Measurements from ENCODE around the gene TEKT2. TPM values are rescaled to one million over a fixed set of nuclear protein-coding genes. Genes with fewer than 3 reads are reported as not detected.

TEKT2 gene
- total RNA-seq, 2 experiments from 2014 or later: 0.16 TPM; not detected in 1

GRCh38 chr1:36109041-36109679 is 25.3 kb downstream of the TEKT2 start:
- H3K27ac Mint-ChIP-seq: peak overlapping the region; percentile 68
- peaks cover 17% of the 10 kb centered on the region for H3K4me1 Mint-ChIP-seq
- peak; percentile 96 for ATAC-seq
- H3K27me3 Mint-ChIP-seq: no peaks in the 10 kb centered on the region
- ChIA-PET POLR2A (interaction anchor here (0.7 kb wide), 1 partner anchor 156 kb away, joined by 4 read pairs; no protein-coding TSS in a partner anchor), CTCF (interaction anchor here (1.2 kb wide), 1 partner anchor 26 kb away, joined by 3 read pairs; no protein-coding TSS in a partner anchor)
- H3K36me3 Mint-ChIP-seq (ENCODE audit: low read depth): no peaks in the 10 kb centered on the region
- DNase-seq: peak; percentile 68
- H3K9me3 Mint-ChIP-seq (ENCODE audit: low read depth): no peaks in the 10 kb centered on the region
- intact Hi-C loops (cut with DNase I, micrococcal nuclease): no loop called here
- no peak overlapping the region for H3K4me3 Mint-ChIP-seq

GRCh38 chr1:36111151-36111550 is 27.3 kb downstream of the TEKT2 start:
- Mint-ChIP-seq H3K9me3 (ENCODE audit: low read depth) (no peaks in the 10 kb centered on the region), H3K27me3 (no peaks in the 10 kb centered on the region), H3K36me3 (ENCODE audit: low read depth) (no peaks in the 10 kb centered on the region), H3K27ac (no peak overlapping the region), H3K4me1 (peaks cover 17% of the 10 kb centered on the region), H3K4me3 (no peak overlapping the region)
- POLR2A ChIA-PET: interaction anchor here (0.6 kb wide), 1 partner anchor 340 kb away, joined by 4 read pairs; no protein-coding TSS in a partner anchor
- no peak for DNase-seq
- no peak for ATAC-seq
- intact Hi-C loops (cut with DNase I, micrococcal nuclease): no loop called here
- CTCF ChIA-PET: interaction anchor here (0.6 to 1.5 kb wide), 2 partner anchors 11 to 23 kb away, joined by 3 to 10 read pairs; no protein-coding TSS in a partner anchor

- Mint-ChIP-seq H3K27me3 (no peaks in the 10 kb centered on the region), H3K4me3 (no peak overlapping the region), H3K36me3 (ENCODE audit: low read depth) (no peaks in the 10 kb centered on the region), H3K9me3 (ENCODE audit: low read depth) (no peaks in the 10 kb centered on the region), H3K27ac (no peak overlapping the region), H3K4me1 (peaks cover 17% of the 10 kb centered on the region)
- intact Hi-C loops (cut with DNase I, micrococcal nuclease): no loop called here
- ChIA-PET POLR2A (no interaction called here), CTCF (interaction anchor here (0.9 kb wide), 1 partner anchor 37 kb away, joined by 3 read pairs; no protein-coding TSS in a partner anchor)
- ATAC-seq: no peak
- no peak for DNase-seq
Observed at GRCh38 chr1:36112823-36113222, 28.9 kb downstream of the TEKT2 start.

GRCh38 chr1:36114371-36114770 is 30.5 kb downstream of the TEKT2 start:
- intact Hi-C loops (cut with DNase I, micrococcal nuclease): no loop called here
- H3K9me3 Mint-ChIP-seq (ENCODE audit: low read depth): no peaks in the 10 kb centered on the region
- H3K36me3 Mint-ChIP-seq (ENCODE audit: low read depth): no peaks in the 10 kb centered on the region
- ATAC-seq: no peak
- no peak overlapping the region for H3K27ac Mint-ChIP-seq
- H3K4me3 Mint-ChIP-seq: no peak overlapping the region
- CTCF ChIA-PET: interaction anchor here (1.3 to 2.5 kb wide), 2 partner anchors 20 to 171 kb away, joined by 3 to 8 read pairs; no protein-coding TSS in a partner anchor
- H3K4me1 Mint-ChIP-seq: peaks cover 5% of the 10 kb centered on the region
- POLR2A ChIA-PET: interaction anchor here (0.7 kb wide), 1 partner anchor 12 kb away, joined by 5 read pairs; no protein-coding TSS in a partner anchor
- no peak for DNase-seq
- no peaks in the 10 kb centered on the region for H3K27me3 Mint-ChIP-seq

- Mint-ChIP-seq H3K4me3 (no peak overlapping the region), H3K27me3 (no peaks in the 10 kb centered on the region), H3K9me3 (ENCODE audit: low read depth) (no peaks in the 10 kb centered on the region), H3K4me1 (peaks cover 4% of the 10 kb centered on the region), H3K27ac (no peak overlapping the region), H3K36me3 (ENCODE audit: low read depth) (no peaks in the 10 kb centered on the region)
- DNase-seq: no peak
- CTCF ChIA-PET: interaction anchor here (2.5 kb wide), 1 partner anchor 170 kb away, joined by 8 read pairs; no protein-coding TSS in a partner anchor
- no peak for ATAC-seq
- POLR2A ChIA-PET: no interaction called here
- intact Hi-C loops (cut with DNase I, micrococcal nuclease): no loop called here
Observed at GRCh38 chr1:36115200-36115669, 31.3 kb downstream of the TEKT2 start.

- intact Hi-C loops (cut with DNase I, micrococcal nuclease): no loop called here
- Mint-ChIP-seq H3K27ac (no peak overlapping the region), H3K4me1 (peaks cover 4% of the 10 kb centered on the region), H3K36me3 (ENCODE audit: low read depth) (no peaks in the 10 kb centered on the region), H3K4me3 (no peak overlapping the region), H3K9me3 (ENCODE audit: low read depth) (no peaks in the 10 kb centered on the region), H3K27me3 (no peaks in the 10 kb centered on the region)
- DNase-seq: no peak
- POLR2A ChIA-PET: no interaction called here
- CTCF ChIA-PET: interaction anchor here (1.9 to 2.5 kb wide), 2 partner anchors 19 to 170 kb away, joined by 5 to 8 read pairs; no protein-coding TSS in a partner anchor
- no peak for ATAC-seq
Observed at GRCh38 chr1:36115931-36116330, 32.0 kb downstream of the TEKT2 start.

GRCh38 chr1:36116901-36117300 is 33.0 kb downstream of the TEKT2 start:
- intact Hi-C loops (cut with DNase I, micrococcal nuclease): no loop called here
- Mint-ChIP-seq H3K4me3 (no peak overlapping the region), H3K27me3 (peaks cover 3% of the 10 kb centered on the region), H3K36me3 (ENCODE audit: low read depth) (no peaks in the 10 kb centered on the region), H3K27ac (no peak overlapping the region), H3K9me3 (ENCODE audit: low read depth) (no peaks in the 10 kb centered on the region), H3K4me1 (no peaks in the 10 kb centered on the region)
- DNase-seq: no peak
- ChIA-PET POLR2A (interaction anchor here (1.2 kb wide), 1 partner anchor 152 kb away, joined by 3 read pairs; no protein-coding TSS in a partner anchor), CTCF (interaction anchor here (0.9 to 1.9 kb wide), 3 partner anchors 12 to 18 kb away, joined by 4 to 5 read pairs (median 5); no protein-coding TSS in a partner anchor)
- ATAC-seq: peak; percentile 19

- H3K9me3 Mint-ChIP-seq (ENCODE audit: low read depth): no peaks in the 10 kb centered on the region
- POLR2A ChIA-PET: no interaction called here
Observed at GRCh38 chr1:36118447-36119204, 34.7 kb downstream of the TEKT2 start.

GRCh38 chr1:36119456-36119855 is 35.6 kb downstream of the TEKT2 start:
- H3K9me3 Mint-ChIP-seq (ENCODE audit: low read depth): no peaks in the 10 kb centered on the region
- ChIA-PET CTCF (interaction anchor here (0.6 to 1.5 kb wide), 4 partner anchors 15 to 398 kb away, joined by 3 to 8 read pairs (median 4); partner anchors contain the start of gene THRAP3), POLR2A (no interaction called here)
- no peaks in the 10 kb centered on the region for H3K36me3 Mint-ChIP-seq (ENCODE audit: low read depth)
- H3K27me3 Mint-ChIP-seq: peaks cover 27% of the 10 kb centered on the region
- H3K4me1 Mint-ChIP-seq: peaks cover 10% of the 10 kb centered on the region
- no peak overlapping the region for H3K27ac Mint-ChIP-seq
- no peak for DNase-seq
- intact Hi-C loops (cut with DNase I, micrococcal nuclease): no loop called here
- no peak for ATAC-seq
- H3K4me3 Mint-ChIP-seq: no peak overlapping the region

More at GRCh38 chr1:36118447-36119204, 34.7 kb downstream of the TEKT2 start:
- no peaks in the 10 kb centered on the region for H3K36me3 Mint-ChIP-seq (ENCODE audit: low read depth)
- H3K27ac Mint-ChIP-seq: no peak overlapping the region
- CTCF ChIA-PET: interaction anchor here (0.6 to 1.8 kb wide), 6 partner anchors 13 to 399 kb away, joined by 3 to 8 read pairs (median 4); partner anchors contain the start of gene THRAP3
- ATAC-seq (no peak), DNase-seq (no peak)
- peaks cover 9% of the 10 kb centered on the region for H3K4me1 Mint-ChIP-seq
- H3K27me3 Mint-ChIP-seq: peaks cover 20% of the 10 kb centered on the region
- intact Hi-C loops (cut with DNase I, micrococcal nuclease): no loop called here
- no peak overlapping the region for H3K4me3 Mint-ChIP-seq

GRCh38 chr1:36122062-36123030 is 38.5 kb downstream of the TEKT2 start:
- no peak for DNase-seq
- H3K9me3 Mint-ChIP-seq (ENCODE audit: low read depth): no peaks in the 10 kb centered on the region
- H3K4me1 Mint-ChIP-seq: peaks cover 20% of the 10 kb centered on the region
- intact Hi-C loops (cut with DNase I, micrococcal nuclease): no loop called here
- ATAC-seq: no peak
- no peaks in the 10 kb centered on the region for H3K36me3 Mint-ChIP-seq (ENCODE audit: low read depth)
- no peak overlapping the region for H3K27ac Mint-ChIP-seq
- peaks cover 41% of the 10 kb centered on the region for H3K27me3 Mint-ChIP-seq
- ChIA-PET POLR2A (no interaction called here), CTCF (interaction anchor here (0.6 to 1.2 kb wide), 3 partner anchors 9 to 276 kb away, joined by 3 read pairs; partner anchors contain the start of gene LSM10)
- no peak overlapping the region for H3K4me3 Mint-ChIP-seq

Data from activated CD4-positive, alpha-beta T cell treated with anti-CD3 and anti-CD28 coated beads for 36 hours (primary cell).